Measurements from ENCODE around the gene SLA2.

The SLA2 gene

GRCh38 chr20:36591281-36591680, 54.7 kb downstream of the SLA2 start:
- DNase-seq (ENCODE audit: low read depth in 2 of 2): no peak
- H3K4me3 ChIP-seq (replicated peaks in 1 of 2; ENCODE audit: low read depth in 2 of 2, low read length in 2 of 2): no peak overlapping the region
- no peak for TF ChIP-seq CTCF (IDR thresholded peaks at IDR 0.05; ENCODE audit: low read depth, low read length)

DNA sequence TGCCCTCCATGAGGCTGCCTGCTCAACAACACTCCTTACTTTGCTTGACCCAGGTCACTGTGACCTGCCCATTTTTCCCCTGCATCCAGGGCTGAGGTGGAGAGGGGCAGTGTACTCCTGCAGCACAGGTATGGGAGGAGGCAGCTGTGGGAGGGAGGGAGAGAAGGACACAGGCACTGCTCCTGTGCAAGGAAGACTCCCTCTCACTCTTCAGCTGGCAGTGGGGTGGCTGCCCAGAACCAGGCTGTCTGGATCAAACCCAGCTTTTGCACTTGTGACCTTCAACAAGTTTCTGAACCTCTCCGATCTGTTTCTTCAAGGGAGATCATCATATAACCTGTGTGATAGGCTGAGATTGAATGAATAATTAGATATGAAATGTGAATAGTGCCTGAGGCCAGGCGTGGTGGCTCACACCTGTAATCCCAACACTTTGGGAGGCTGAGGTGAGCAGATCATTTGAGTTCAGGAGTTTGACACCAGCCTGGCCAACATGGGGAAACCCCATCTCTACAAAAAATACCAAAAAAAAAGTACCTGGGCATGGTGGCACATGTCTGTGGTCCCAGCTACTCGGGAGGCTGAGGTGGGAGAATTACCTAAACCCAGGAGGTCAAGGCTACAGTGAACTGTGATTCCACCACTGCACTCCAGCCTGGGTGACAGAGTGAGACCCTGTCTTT, 58.5 kb downstream of the SLA2 start:
- H3K4me3 ChIP-seq (replicated peaks in 1 of 2; ENCODE audit: low read depth in 2 of 2, low read length in 2 of 2): no peak overlapping the region
- TF ChIP-seq CTCF (IDR thresholded peaks at IDR 0.05; ENCODE audit: low read depth, low read length): no peak
- DNase-seq (ENCODE audit: low read depth in 2 of 2): no peak

DNA sequence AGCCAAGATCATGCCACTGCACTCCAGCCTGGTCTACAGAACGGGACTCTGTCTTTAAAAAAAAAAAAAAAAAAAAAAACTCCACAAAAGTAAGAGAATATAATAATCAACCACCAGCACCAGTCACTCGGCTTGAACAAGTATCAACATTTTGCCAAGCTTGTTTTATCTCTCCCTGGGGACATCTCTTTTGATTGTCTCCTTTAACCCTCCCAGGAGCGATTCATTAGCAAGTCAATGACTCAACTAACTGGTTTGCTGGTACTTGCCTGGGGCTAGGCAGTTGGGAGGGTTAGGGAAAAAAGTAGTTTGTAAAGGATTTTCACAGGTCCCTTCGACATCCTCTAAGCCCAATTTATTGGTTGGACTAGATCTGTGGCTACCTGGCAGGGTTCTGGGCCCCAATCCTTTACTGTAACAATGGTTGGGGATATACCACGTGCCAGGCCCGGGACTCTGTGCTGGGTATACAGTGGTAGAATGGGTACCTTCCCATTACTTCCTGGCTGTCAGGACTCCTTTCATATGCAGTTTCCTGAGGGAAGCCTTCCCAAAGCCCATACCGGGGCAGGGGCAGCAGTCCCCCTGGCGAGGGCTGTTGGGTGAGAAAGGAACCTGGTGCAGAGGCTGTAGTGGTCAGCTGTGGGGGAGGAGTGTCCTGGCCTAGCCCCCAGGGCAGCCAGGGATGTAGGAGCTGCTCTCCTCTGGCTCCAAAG, 60.4 kb downstream of the SLA2 start:
- H3K4me3 ChIP-seq (replicated peaks in 1 of 2; ENCODE audit: low read depth in 2 of 2, low read length in 2 of 2): no peak overlapping the region
- no peak for TF ChIP-seq CTCF (IDR thresholded peaks at IDR 0.05; ENCODE audit: low read depth, low read length)
- DNase-seq (ENCODE audit: low read depth in 2 of 2): peak; percentile 39 to 40

- no peak for DNase-seq (ENCODE audit: low read depth in 2 of 2)
- H3K4me3 ChIP-seq (replicated peaks in 1 of 2; ENCODE audit: low read depth in 2 of 2, low read length in 2 of 2): no peak overlapping the region
- no peak for TF ChIP-seq CTCF (IDR thresholded peaks at IDR 0.05; ENCODE audit: low read depth, low read length)
Measured at GRCh38 chr20:36584018-36584481, 61.9 kb downstream of the SLA2 start.

DNA sequence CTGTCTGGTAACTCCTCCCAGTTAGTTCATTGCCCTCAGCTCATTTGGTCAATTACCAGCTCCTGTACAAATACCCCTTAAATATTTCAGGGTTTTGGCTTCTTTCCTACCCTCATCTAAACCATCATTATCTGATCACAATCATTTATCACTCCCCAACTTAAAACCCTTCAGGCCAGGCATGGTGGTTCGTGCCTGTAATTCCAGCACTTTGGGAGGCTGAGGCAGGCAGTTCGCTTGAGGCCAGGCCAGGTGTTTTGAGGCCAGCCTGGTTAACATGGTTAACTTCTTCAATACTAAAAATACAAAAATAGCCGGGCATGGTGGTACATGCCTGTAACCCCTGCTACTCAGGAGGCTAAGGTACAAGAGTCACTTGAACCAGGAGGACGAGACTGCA, 63.2 kb downstream of the SLA2 start:
- H3K4me3 ChIP-seq (replicated peaks in 1 of 2; ENCODE audit: low read depth in 2 of 2, low read length in 2 of 2): no peak overlapping the region
- DNase-seq (ENCODE audit: low read depth in 2 of 2): no peak
- TF ChIP-seq CTCF (IDR thresholded peaks at IDR 0.05; ENCODE audit: low read depth, low read length): no peak

- H3K4me3 ChIP-seq (replicated peaks in 1 of 2; ENCODE audit: low read depth in 2 of 2, low read length in 2 of 2): no peak overlapping the region
- no peak for TF ChIP-seq CTCF (IDR thresholded peaks at IDR 0.05; ENCODE audit: low read depth, low read length)
- DNase-seq (ENCODE audit: low read depth in 2 of 2): no peak
Measured at GRCh38 chr20:36582322-36582721, 63.7 kb downstream of the SLA2 start.
